CD4-positive, alpha-beta T cell treated with Interleukin-4 for 4 hours (primary cell): ENCODE measurements around the gene GABRQ.
"Not testable (repeated sequence)": the region's sequence is repeated elsewhere in the genome, so short reads cannot be mapped to it uniquely, and the experiment has no call there.

Experiments
- DNase-seq: peaks from one replicate; pipeline ENCODE4 v3.0.0-alpha.2; 2020

The GABRQ gene

GRCh38 chrX:152663086-152663485 lies 25.4 kb downstream of the GABRQ start:
- no peak for DNase-seq

- no peak for DNase-seq
These were observed 36.4 kb downstream of the GABRQ start for GRCh38 chrX:152674135-152674534.

- DNase-seq = not testable (repeated sequence)
These were observed 37.0 kb downstream of the GABRQ start for GRCh38 chrX:152674652-152675051.

GRCh38 chrX:152681012-152681411 lies 43.3 kb downstream of the GABRQ start:
- DNase-seq = not testable (repeated sequence)

GRCh38 chrX:152697952-152698931 lies 60.5 kb downstream of the GABRQ start, which contains the start of gene MAGEA3:
MAGEA3 (plus strand) TSS chrX:152698794; CDS start chrX:152700833, 2,039 bp downstream.
- DNase-seq = not testable (repeated sequence)

GRCh38 chrX:152700390-152700789 lies 62.7 kb downstream of the GABRQ start:
- DNase-seq = not testable (repeated sequence)

GRCh38 chrX:152706500-152706899 lies 68.8 kb downstream of the GABRQ start:
- not testable (repeated sequence) for DNase-seq
